Endothelial cell of umbilical vein (primary cell): Measurements from ENCODE around the gene ANKEF1. TPM values are rescaled to one million over a fixed set of nuclear protein-coding genes. Genes with fewer than 3 reads are reported as not detected.

Experiments
- BruUV-seq: library from RNA; stranded (reverse); fragments of 400-500 nt; replicated peaks from 2 replicates; lab custom pipeline; 2021; lab: Mats Ljungman, UMichigan
- CTCF ChIA-PET: fragments of 300-600, 350-600 bp; sonication (Branson Sonifier 250); formaldehyde crosslinking; loops from one replicate; lab custom pipeline; 2021; ENCODE audit warnings: antibody characterized with exemption, inconsistent platforms; lab: Charles Lee
- POLR2A ChIA-PET: fragments of 300-600, 350-600 bp; sonication (Branson Sonifier 250); formaldehyde crosslinking; loops from one replicate; lab custom pipeline; 2021; ENCODE audit warnings: antibody characterized with exemption, inconsistent platforms; lab: Charles Lee
- DNase-seq: peaks from one replicate; pipeline ENCODE4 v3.0.0-alpha.2; 2011; ENCODE audit warnings: low read depth, low spot score
- FAIRE-seq: peaks from 2 replicates; lab custom pipeline; 2011; peaks lifted over from hg19 to GRCh38; lab: Jason Lieb, UNC
- H2AFZ ChIP-seq: 2 replicates; pipeline ENCODE4 v1.6.0; 2012; ENCODE audit warnings: low read depth, low read length, control low read depth, inconsistent platforms
- H3K27ac ChIP-seq: 2 replicates; pipeline ENCODE4 v1.5.1; 2011; ENCODE audit warnings: low read depth, mild to moderate bottlenecking, control low read depth, low read length, moderate library complexity; ENCODE audit not compliant: insufficient read depth
- H3K27me3 ChIP-seq, 2 experiments: 2 replicates each; pipeline versions ENCODE4 v1.6.0 to v1.6.1; 2011; ENCODE audit warnings: low read length in 2 of 2, mixed read lengths in 1 of 2; ENCODE audit not compliant: control insufficient read depth in 2 of 2, insufficient read depth in 2 of 2
- H3K36me3 ChIP-seq, 2 experiments: 2 replicates in 1 of 2; 3 replicates in 1 of 2; pipeline ENCODE4 v1.5.1; 2011; ENCODE audit warnings: low read length in 2 of 2, mild to moderate bottlenecking in 1 of 2, moderate library complexity in 1 of 2; ENCODE audit not compliant: control insufficient read depth in 2 of 2, insufficient read depth in 2 of 2; ENCODE audit errors: extremely low read depth in 1 of 2
- H3K4me1 ChIP-seq: 3 replicates; pipeline ENCODE4 v1.5.1; 2011; ENCODE audit warnings: mild to moderate bottlenecking, low read length; ENCODE audit not compliant: control insufficient read depth, insufficient read depth; ENCODE audit errors: extremely low read depth
- H3K4me2 ChIP-seq: 2 replicates; pipeline ENCODE4 v1.6.1; 2011; ENCODE audit warnings: low read length, control low read depth, mixed read lengths; ENCODE audit not compliant: insufficient read depth
- H3K4me3 ChIP-seq, 3 experiments: fragments of 200-600 bp in 1 of 3; sonication (generic), shearing (Covaris generic) in 1 of 3; replicated peaks in 1 of 3; 2 replicates each; pipeline ENCODE4 v1.5.1; 2011 to 2016; ENCODE audit warnings: control low read depth in 3 of 3, low read length in 3 of 3, mild to moderate bottlenecking in 2 of 3, inconsistent platforms in 1 of 3, low read depth in 1 of 3, moderate library complexity in 1 of 3; ENCODE audit not compliant: insufficient read depth in 1 of 3
- H3K79me2 ChIP-seq: 2 replicates; pipeline ENCODE4 v1.6.0; 2012; ENCODE audit warnings: low read length, inconsistent platforms; ENCODE audit not compliant: control insufficient read depth, insufficient read depth
- H3K9ac ChIP-seq: replicated peaks from 2 replicates; pipeline ENCODE3; 2011; ENCODE audit warnings: low read length, control low read depth; ENCODE audit not compliant: insufficient read depth; ENCODE audit errors: extremely low read depth
- H3K9me1 ChIP-seq: replicated peaks from 3 replicates; pipeline ENCODE4 v1.6.0; 2011; ENCODE audit warnings: mild to moderate bottlenecking, low read length; ENCODE audit not compliant: control insufficient read depth, insufficient read depth; ENCODE audit errors: extremely low read depth
- H3K9me3 ChIP-seq: replicated peaks from 2 replicates; pipeline ENCODE4 v1.5.1; 2012; ENCODE audit warnings: low read length, inconsistent platforms; ENCODE audit not compliant: control insufficient read depth, insufficient read depth
- H4K20me1 ChIP-seq: replicated peaks from 2 replicates; pipeline ENCODE3; 2011; ENCODE audit warnings: mild to moderate bottlenecking, low read length; ENCODE audit not compliant: control insufficient read depth, insufficient read depth; ENCODE audit errors: extremely low read depth
- CTCF ChIP-seq, 2 donors: IDR thresholded peaks; 1 replicate in 1 of 2; 2 replicates in 1 of 2; pipeline ENCODE4 v1.5.1; 2011; ENCODE audit warnings: low read length in 2 of 2, mild to moderate bottlenecking in 2 of 2, moderate library complexity in 2 of 2, control low read depth in 1 of 2, inconsistent platforms in 1 of 2, low read depth in 1 of 2; ENCODE audit not compliant: insufficient read depth in 1 of 2; ENCODE audit errors: extremely low read depth in 1 of 2
- EZH2 ChIP-seq: IDR thresholded peaks from 2 replicates; pipeline ENCODE4 v1.6.1; 2012; ENCODE audit warnings: borderline replicate concordance, low read depth, mild to moderate bottlenecking, moderate library complexity, low read length, inconsistent platforms; ENCODE audit not compliant: severe bottlenecking
- FOS ChIP-seq: IDR thresholded peaks from 2 replicates; pipeline ENCODE4 v1.6.1; 2011; ENCODE audit warnings: mild to moderate bottlenecking, low read length, moderate library complexity, borderline replicate concordance; ENCODE audit not compliant: insufficient read depth
- GATA2 ChIP-seq: IDR thresholded peaks from 2 replicates; pipeline ENCODE4 v1.7.0; 2011; ENCODE audit warnings: low read depth, mild to moderate bottlenecking, moderate library complexity, mixed read lengths, low read length; ENCODE audit not compliant: insufficient read length, insufficient read depth
- JUN ChIP-seq: IDR thresholded peaks from 2 replicates; pipeline ENCODE4 v1.6.1; 2011; ENCODE audit warnings: borderline replicate concordance, low read depth; ENCODE audit not compliant: insufficient read length, insufficient read depth
- MAX ChIP-seq: IDR thresholded peaks from 2 replicates; pipeline ENCODE4 v1.6.1; 2011; ENCODE audit not compliant: insufficient read depth, insufficient read length
- MYC ChIP-seq: IDR thresholded peaks from one replicate; pipeline ENCODE4 v1.6.1; 2011; ENCODE audit warnings: mild to moderate bottlenecking, low read depth, low read length
- POLR2A ChIP-seq: IDR thresholded peaks from 2 replicates; pipeline ENCODE4 v1.6.1; 2012; ENCODE audit warnings: low read depth, mild to moderate bottlenecking, control low read depth, low read length
- POLR2AphosphoS5 ChIP-seq: IDR thresholded peaks from 2 replicates; pipeline ENCODE4 v1.6.1; 2012; ENCODE audit warnings: low read depth, mild to moderate bottlenecking, control low read depth, low read length, moderate library complexity; ENCODE audit not compliant: insufficient read depth
- dilution Hi-C: fragments of 300-500 bp; cut with MboI; formaldehyde crosslinking; loops from one replicate; pipeline ENCODE4 v1.15.0; 2019; ENCODE audit warnings: low sequenced_read_pairs; ENCODE audit not compliant: extremely low pct_ligation_motif_present
- intact Hi-C: fragments of 100-400 bp; cut with micrococcal nuclease; formaldehyde crosslinking; loops from one replicate; pipeline ENCODE4 v1.10.0; 2022
- polyA plus RNA-seq, 4 experiments: library from polyadenylated mRNA; depleted of rRNA in 3 of 4; stranded (reverse) in 3 of 4; unstranded in 1 of 4; fragments of >200 nt; gene quantifications; 2 replicates each; pipeline versions ENCODE4 v1.2.1 to v1.2.3, GENCODE V29; 2011 to 2012; ENCODE audit warnings: missing spikeins in 1 of 4
- total RNA-seq: library from RNA; stranded (reverse); gene quantifications from 2 replicates; pipeline ENCODE4 v1.2.3, GENCODE V29; 2021

ANKEF1 gene
- total and polyA plus RNA-seq, 2 donors (not counting 3 experiments of a cell fraction or from before 2014, with no cell fraction given) = 0.58 to 2.4 TPM

DNA sequence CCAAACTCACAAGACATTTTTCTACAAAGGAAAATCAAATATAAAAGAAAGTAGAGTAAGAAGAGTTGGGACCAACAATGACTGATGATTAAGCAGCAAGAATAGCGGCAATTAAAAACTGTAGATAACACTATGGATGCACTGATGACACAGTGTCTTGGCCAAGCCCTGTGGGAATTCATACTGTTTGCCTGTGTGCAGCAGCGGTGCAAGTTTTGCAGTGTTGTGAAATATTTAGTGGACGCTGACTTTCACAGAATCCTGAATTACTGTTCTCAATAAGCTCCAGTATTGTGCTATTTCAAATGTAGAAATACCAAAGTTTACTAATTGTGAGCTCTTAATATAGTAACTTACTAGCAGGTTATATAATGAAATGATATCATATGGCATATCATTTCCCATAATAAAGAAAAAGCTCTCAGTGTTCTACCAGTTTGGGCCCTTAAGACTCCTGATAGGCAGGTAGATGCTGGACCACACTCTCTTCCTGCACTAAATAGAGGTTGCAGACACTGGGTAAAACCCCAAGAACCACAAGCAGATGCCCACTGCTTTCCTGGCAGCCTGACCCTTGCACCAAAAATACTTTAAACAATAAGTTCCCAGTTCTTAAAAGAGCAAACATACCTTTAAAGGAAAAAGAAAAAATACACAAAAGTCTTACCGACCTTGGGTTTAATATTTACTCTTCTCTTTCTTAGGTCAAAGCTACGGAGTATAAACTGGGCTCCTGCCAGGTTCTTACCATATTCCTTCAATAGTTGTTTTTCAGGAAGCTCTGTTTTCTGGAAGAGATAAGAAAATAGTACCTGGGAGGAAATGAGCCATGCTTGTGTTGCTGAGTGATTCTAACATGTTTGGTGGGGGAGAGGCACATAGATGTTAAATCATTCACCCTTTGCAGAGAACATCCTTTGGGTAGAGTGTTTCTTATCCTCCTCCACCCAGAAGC, 41.6 kb downstream of the ANKEF1 start:
- H3K4me3 ChIP-seq = no peak overlapping the region
- H3K4me1 ChIP-seq = peaks cover 43% of the 10 kb centered on the region
- H3K36me3 ChIP-seq = no peaks in the 10 kb centered on the region
- intact Hi-C loops = loop anchor here (1.0 to 5.0 kb wide), 9 partner anchors 41 to 1976 kb away; partner anchors contain the start of genes JAG1 and MKKS
- H2AFZ ChIP-seq = no peak overlapping the region
- BruUV-seq = no TSS peak
- no peaks in the 10 kb centered on the region for H4K20me1 ChIP-seq
- H3K9ac ChIP-seq = peak overlapping the region; percentile 26
- peak; percentile 91 for TF ChIP-seq JUN
- TF ChIP-seq FOS = peak; percentile 80
- TF ChIP-seq EZH2 = no peak
- no peak for TF ChIP-seq MAX
- no peak for TF ChIP-seq CTCF (IDR thresholded peaks at IDR 0.05; ENCODE audit: extremely low read depth in 1 of 2, insufficient read depth in 1 of 2, low read depth in 1 of 2, low read length in 2 of 2)
- TF ChIP-seq MYC = no peak
- peak; percentile 86 for TF ChIP-seq POLR2AphosphoS5
- TF ChIP-seq POLR2A = peak; percentile 54
- TF ChIP-seq GATA2 = peak; percentile 95
- peak overlapping the region; percentile 81 for H3K27ac ChIP-seq
- FAIRE-seq = peak; percentile 82
- ChIA-PET CTCF (interaction anchor here (0.6 to 4.8 kb wide), 25 partner anchors 9 to 668 kb away, joined by 3 to 72 read pairs (median 4); partner anchors contain the start of genes ANKEF1 and SNAP25), POLR2A (interaction anchor here (1.4 kb wide), 1 partner anchor 358 kb away, joined by 4 read pairs; the partner anchor contains the start of genes MKKS and SLX4IP)
- H3K4me2 ChIP-seq = peak overlapping the region; percentile 45
- H3K9me1 ChIP-seq = no peaks in the 10 kb centered on the region
- no peaks in the 10 kb centered on the region for H3K79me2 ChIP-seq
- H3K9me3 ChIP-seq = no peaks in the 10 kb centered on the region
- no peaks in the 10 kb centered on the region for H3K27me3 ChIP-seq
- peak; percentile 93 for DNase-seq
- dilution Hi-C loops = no loop called here
